GM12874 (cell line): Measurements from ENCODE around the gene EIF2AK3.

ENCODE experiments used
- CTCF ChIP-seq: IDR thresholded peaks from 2 replicates; pipeline ENCODE4 v1.5.1; 2011; ENCODE audit warnings: low read depth, mild to moderate bottlenecking, control low read depth, low read length, moderate library complexity; ENCODE audit not compliant: insufficient read depth

EIF2AK3 gene

GRCh38 chr2:88621432-88621831 is 5.8 kb downstream of the EIF2AK3 start:
- TF ChIP-seq CTCF, result no peak

GRCh38 chr2:88620015-88620414 is 7.2 kb downstream of the EIF2AK3 start:
- TF ChIP-seq CTCF, result no peak

- no peak for TF ChIP-seq CTCF
These were observed 11.4 kb downstream of the EIF2AK3 start for GRCh38 chr2:88615822-88616221.

GRCh38 chr2:88614497-88615157 is 12.6 kb downstream of the EIF2AK3 start:
- TF ChIP-seq CTCF, result no peak

- TF ChIP-seq CTCF, result no peak
These were observed 13.3 kb downstream of the EIF2AK3 start for GRCh38 chr2:88613921-88614320.

- no peak for TF ChIP-seq CTCF
These were observed 19.1 kb downstream of the EIF2AK3 start for GRCh38 chr2:88608184-88608583.

- no peak for TF ChIP-seq CTCF
These were observed 19.8 kb downstream of the EIF2AK3 start for GRCh38 chr2:88607416-88607815.
